CD14-positive monocyte (primary cell): ENCODE results near the gene UBE2M. TPM values are rescaled to one million over a fixed set of nuclear protein-coding genes. Genes with fewer than 3 reads are reported as not detected.

Experiments used
- polyA plus RNA-seq, 3 donors: library from polyadenylated mRNA; depleted of rRNA in 1 of 3; unstranded in 2 of 3; stranded (reverse) in 1 of 3; fragments of 300-500 nt in 2 of 3; fragments of >200 nt in 1 of 3; fragmentation: Illumina TruSeq in 2 of 3; gene quantifications; 1 replicate in 2 of 3; 2 replicates in 1 of 3; pipeline ENCODE4 v1.2.3, GENCODE V29; 2012 to 2021
- small RNA-seq: library from RNA; depleted of rRNA; stranded (forward); fragments of <200 nt; gene quantifications from one replicate; pipeline ENCODE3, GENCODE V24; 2012; ENCODE audit warnings: low read depth; ENCODE audit not compliant: insufficient read length

UBE2M gene
- polyA plus RNA-seq, 3 donors = 7.8 to 84.6 (median 14.3) TPM

Small RNA genes within 50 kb of the gene (small RNA-seq; reads per million reads assigned to genes)
- gene MIR6807 = not detected
- not detected for gene RN7SL525P

Other genes starting within 250 kb of the UBE2M start
- 1 to 10 TPM in 1 of 3 donors, under 1 TPM in 2; 0.58 to 1.2 (median 0.99) TPM for gene ZSCAN22, start 231.6 kb downstream of the UBE2M start, polyA plus RNA-seq
- 10 to 100 TPM; 30.2 to 54.5 (median 35.3) TPM for gene A1BG, start 205.1 kb downstream of the UBE2M start, polyA plus RNA-seq
- under 1 TPM; 0.28 to 0.60 (median 0.41) TPM for gene ZNF497, start 195.9 kb downstream of the UBE2M start, polyA plus RNA-seq
- gene ZNF837, start 177.6 kb downstream of the UBE2M start, polyA plus RNA-seq = under 1 TPM; 0.13 to 0.72 (median 0.33) TPM
- 1,000 to 10,000 TPM in 1 of 3 donors, 100 to 1,000 TPM in 2; 485 to 1,381 (median 580) TPM for gene RPS5, start 171.3 kb downstream of the UBE2M start, polyA plus RNA-seq
- gene RNF225, start 163.0 kb downstream of the UBE2M start, polyA plus RNA-seq = not detected
- 1 to 10 TPM; 1.2 to 3.1 (median 1.7) TPM for gene ZNF584, start 150.0 kb downstream of the UBE2M start, polyA plus RNA-seq
- under 1 TPM; 0.40 to 0.92 (median 0.75) TPM for gene ZNF132, start 118.5 kb downstream of the UBE2M start, polyA plus RNA-seq
- 1 to 10 TPM in 1 of 3 donors, under 1 TPM in 2; 0.46 to 3.1 (median 0.82) TPM for gene ZNF324B, start 107.0 kb downstream of the UBE2M start, polyA plus RNA-seq
- gene ZNF324, start 91.5 kb downstream of the UBE2M start, polyA plus RNA-seq = 1 to 10 TPM; 4.1 to 5.7 (median 5.3) TPM
- gene ZNF446, start 82.3 kb downstream of the UBE2M start, polyA plus RNA-seq = 1 to 10 TPM; 2.0 to 6.2 (median 2.2) TPM
- 1 to 10 TPM; 1.5 to 2.9 (median 2.8) TPM for gene SLC27A5, start 46.6 kb downstream of the UBE2M start, polyA plus RNA-seq
- 1 to 10 TPM; 2.2 to 5.3 (median 2.6) TPM for gene ZBTB45, start 38.8 kb downstream of the UBE2M start, polyA plus RNA-seq
- gene TRIM28, start 14.5 kb downstream of the UBE2M start, polyA plus RNA-seq = 100 to 1,000 TPM in 1 of 3 donors, 10 to 100 TPM in 2; 16.2 to 234 (median 35.0) TPM
- 100 to 1,000 TPM; 228 to 323 (median 290) TPM for gene CHMP2A, start 3.5 kb downstream of the UBE2M start, polyA plus RNA-seq
- 10 to 100 TPM in 1 of 3 donors, 1 to 10 TPM in 2; 1.6 to 55.6 (median 1.7) TPM for gene MZF1, start 14.7 kb upstream of the UBE2M start, polyA plus RNA-seq